HG03139 (cell line): ENCODE results near the gene RARA.

ENCODE experiments used
- ATAC-seq: cut with Tn5 transposase; IDR thresholded peaks from one replicate; pipeline ENCODE4 v1.9.1; 2021; ENCODE audit not compliant: unreplicated experiment

Gene RARA

GRCh38 chr17:40309031-40309948, at the start of gene RARA:
Gene RARA (plus strand): TSS chr17:40309180. CDS start chr17:40331219, 22,039 bp downstream.
- ATAC-seq: no peak

GRCh38 chr17:40259505-40259904, 49.5 kb upstream of the RARA start:
- ATAC-seq: no peak

- no peak for ATAC-seq
Measured at GRCh38 chr17:40260528-40260927, 48.5 kb upstream of the RARA start.

GRCh38 chr17:40264458-40265185, 44.4 kb upstream of the RARA start:
- no peak for ATAC-seq

GRCh38 chr17:40265337-40265736, 43.6 kb upstream of the RARA start:
- ATAC-seq: no peak

GRCh38 chr17:40266882-40267281, 42.1 kb upstream of the RARA start:
- ATAC-seq: no peak

- ATAC-seq: no peak
Measured at GRCh38 chr17:40268141-40268712, 40.8 kb upstream of the RARA start.

- ATAC-seq: no peak
Measured at GRCh38 chr17:40278414-40278813, 30.6 kb upstream of the RARA start.

- ATAC-seq: no peak
Measured at GRCh38 chr17:40279402-40279801, 29.6 kb upstream of the RARA start.

- ATAC-seq: no peak
Measured at GRCh38 chr17:40281663-40282062, 27.3 kb upstream of the RARA start.

- ATAC-seq: no peak
Measured at GRCh38 chr17:40283662-40284061, 25.3 kb upstream of the RARA start.

- no peak for ATAC-seq
Measured at GRCh38 chr17:40284085-40284713, 24.8 kb upstream of the RARA start.

- no peak for ATAC-seq
Measured at GRCh38 chr17:40286473-40286872, 22.5 kb upstream of the RARA start.

GRCh38 chr17:40287159-40287493, 21.9 kb upstream of the RARA start:
- ATAC-seq: no peak

GRCh38 chr17:40287494-40288369, 21.2 kb upstream of the RARA start, which contains the start of gene CDC6:
Gene CDC6 (plus strand): TSS chr17:40287879. CDS start chr17:40289421, 1,542 bp downstream.
- peak; percentile 92 for ATAC-seq

- ATAC-seq: no peak
Measured at GRCh38 chr17:40290629-40291280, 18.2 kb upstream of the RARA start.

- ATAC-seq: no peak
Measured at GRCh38 chr17:40291281-40291664, 17.7 kb upstream of the RARA start.

GRCh38 chr17:40293363-40293762, 15.6 kb upstream of the RARA start:
- ATAC-seq: no peak

- ATAC-seq: no peak
Measured at GRCh38 chr17:40295488-40296436, 13.2 kb upstream of the RARA start.
